Head of caudate nucleus (tissue), 42 donors: ENCODE results near the gene SLC35G1.

ENCODE experiments used
- DNase-seq, 42 donors: peaks; one replicate each; pipeline versions ENCODE4 v3.0.0 to v3.0.0-alpha.2; 2020 to 2021; ENCODE audit warnings: mixed read lengths in 7 of 42
- intact Hi-C: fragments of 100-400 bp; cut with DNase I; formaldehyde crosslinking; loops from one replicate; pipeline ENCODE4 v1.15.0; 2022

SLC35G1 gene

GRCh38 chr10:93893646-93894515, at the start of gene SLC35G1:
Gene SLC35G1 (plus strand): TSS chr10:93893978. CDS start chr10:93894034, 56 bp downstream.
- intact Hi-C loops = no loop called here
- peak; percentile 8 to 83 (median 68) for DNase-seq

- DNase-seq = no peak
- intact Hi-C loops = no loop called here
These were observed 48.7 kb upstream of the SLC35G1 start for GRCh38 chr10:93844979-93845626.

- no peak for DNase-seq
- intact Hi-C loops = no loop called here
These were observed 44.2 kb upstream of the SLC35G1 start for GRCh38 chr10:93849593-93849992.

- intact Hi-C loops = no loop called here
- no peak for DNase-seq
These were observed 43.5 kb upstream of the SLC35G1 start for GRCh38 chr10:93850031-93851015.

- no peak for DNase-seq
- intact Hi-C loops = no loop called here
These were observed 42.6 kb upstream of the SLC35G1 start for GRCh38 chr10:93851169-93851568.

GRCh38 chr10:93852476-93853095, 41.2 kb upstream of the SLC35G1 start:
- DNase-seq = no peak

GRCh38 chr10:93854975-93855374, 38.8 kb upstream of the SLC35G1 start:
- intact Hi-C loops = no loop called here

More at GRCh38 chr10:93852476-93853095, 41.2 kb upstream of the SLC35G1 start:
- intact Hi-C loops = no loop called here

GRCh38 chr10:93856349-93857145, 37.2 kb upstream of the SLC35G1 start:
- no peak for DNase-seq
- intact Hi-C loops = no loop called here

More at GRCh38 chr10:93854975-93855374, 38.8 kb upstream of the SLC35G1 start:
- DNase-seq = no peak

GRCh38 chr10:93859049-93859655, 34.6 kb upstream of the SLC35G1 start:
- DNase-seq = no peak
- intact Hi-C loops = no loop called here

- intact Hi-C loops = no loop called here
- no peak for DNase-seq
These were observed 32.0 kb upstream of the SLC35G1 start for GRCh38 chr10:93861825-93862224.

GRCh38 chr10:93865794-93866425, 27.9 kb upstream of the SLC35G1 start:
- intact Hi-C loops = no loop called here

GRCh38 chr10:93867525-93867924, 26.3 kb upstream of the SLC35G1 start:
- DNase-seq = no peak
- intact Hi-C loops = no loop called here

More at GRCh38 chr10:93865794-93866425, 27.9 kb upstream of the SLC35G1 start:
- DNase-seq = no peak

GRCh38 chr10:93871671-93872204, 22.0 kb upstream of the SLC35G1 start:
- no peak for DNase-seq
- intact Hi-C loops = no loop called here

- intact Hi-C loops = no loop called here
- no peak for DNase-seq
These were observed 21.2 kb upstream of the SLC35G1 start for GRCh38 chr10:93872375-93873158.

- intact Hi-C loops = no loop called here
- no peak for DNase-seq
These were observed 20.2 kb upstream of the SLC35G1 start for GRCh38 chr10:93873420-93874115.
